Limb (tissue), 2 donors: ENCODE results near the gene PIMREG.
A peak's percentile ranks its signal among the peaks of the same experiment; 100 is the strongest.

ENCODE experiments used
- DNase-seq, 2 donors: peaks; one replicate each; pipeline ENCODE4 v3.0.0-alpha.2; 2016; ENCODE audit errors: extremely low spot score in 2 of 2

The PIMREG gene

GRCh38 chr17:6461246-6461645 lies 17.0 kb downstream of the PIMREG start:
- no peak for DNase-seq

- DNase-seq: no peak
These were observed 17.7 kb downstream of the PIMREG start for GRCh38 chr17:6461792-6462524.

- DNase-seq: no peak
These were observed 18.4 kb downstream of the PIMREG start for GRCh38 chr17:6462692-6463091.

GRCh38 chr17:6463616-6464445 lies 19.6 kb downstream of the PIMREG start:
- no peak for DNase-seq

DNA sequence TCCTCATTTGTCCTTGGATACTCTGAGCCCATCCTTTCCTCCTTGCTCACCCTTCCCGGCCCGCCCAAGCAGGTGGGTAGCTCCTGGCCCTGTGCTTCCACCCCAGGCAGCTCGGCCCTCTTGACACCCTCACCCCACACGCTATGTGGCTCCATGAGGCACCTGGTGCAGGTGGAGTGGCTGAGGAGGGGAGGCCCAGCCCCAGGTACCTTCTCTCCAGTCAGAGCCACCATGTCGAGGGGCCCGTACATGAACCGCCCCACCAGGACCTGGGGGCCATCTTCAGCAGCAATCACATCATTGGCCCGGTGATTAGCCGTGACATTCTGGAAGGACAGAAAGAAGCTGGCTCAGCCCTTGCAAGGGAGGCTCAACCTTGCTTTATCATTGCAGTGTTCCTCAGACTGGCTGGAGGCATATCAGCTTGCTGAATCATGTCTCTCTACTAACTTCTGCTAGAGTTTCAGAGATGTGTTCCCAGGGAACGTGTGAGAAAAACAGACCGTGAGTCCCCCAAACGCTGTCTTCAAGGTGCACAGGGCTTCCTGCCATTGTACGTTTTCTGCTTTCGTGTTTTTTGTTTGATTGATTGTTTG lies 20.3 kb downstream of the PIMREG start:
- no peak for DNase-seq

- no peak for DNase-seq
These were observed 21.1 kb downstream of the PIMREG start for GRCh38 chr17:6465206-6466003.

DNA sequence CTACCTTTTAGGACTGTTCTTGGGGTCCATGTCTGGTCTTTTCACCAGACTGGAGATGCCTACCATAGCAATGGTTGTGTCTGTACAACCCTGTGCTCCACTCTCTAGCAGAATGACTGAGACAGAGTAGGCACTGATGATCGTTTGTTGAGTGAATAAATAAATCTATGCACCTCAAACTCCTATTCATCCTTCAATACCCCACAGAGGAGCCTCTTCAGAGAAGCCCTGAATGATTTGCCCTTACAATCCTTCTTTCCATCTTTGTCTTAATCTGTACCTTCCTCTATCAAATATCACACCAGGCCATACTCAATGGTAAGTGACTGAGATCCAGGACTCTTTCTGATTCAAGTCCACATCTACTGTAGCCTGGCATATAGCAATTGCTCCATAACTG lies 23.3 kb downstream of the PIMREG start:
- no peak for DNase-seq

GRCh38 chr17:6468051-6468790 lies 24.0 kb downstream of the PIMREG start:
- DNase-seq: no peak

DNA sequence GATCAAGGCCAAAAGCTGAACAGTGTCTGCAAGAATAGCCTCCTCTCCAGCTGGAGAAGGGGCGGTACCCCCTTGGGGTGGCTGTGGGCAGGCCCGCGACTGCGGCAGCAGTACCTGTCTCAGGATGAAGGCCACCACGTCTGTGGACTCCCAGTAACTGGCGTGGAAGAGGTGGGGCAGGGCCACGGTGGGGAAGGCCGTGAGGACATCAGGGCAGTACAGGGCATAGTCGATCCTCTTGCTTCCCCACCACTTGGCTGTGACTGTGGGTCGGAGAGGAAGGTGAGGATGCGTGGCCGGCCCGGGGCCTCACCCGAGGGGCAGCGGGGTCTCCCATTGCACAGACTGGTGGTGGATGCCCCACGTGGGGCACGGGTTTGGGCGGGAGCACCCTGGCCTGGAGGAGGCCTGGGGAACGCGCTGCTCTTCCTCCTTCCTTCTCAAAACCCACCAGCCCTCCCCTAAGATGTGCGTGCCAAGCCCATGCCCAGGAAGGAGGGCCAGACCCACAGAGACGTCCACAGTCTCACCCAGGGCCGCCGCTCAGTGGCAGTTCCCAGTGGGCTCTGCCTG lies 26.0 kb downstream of the PIMREG start:
- no peak for DNase-seq

GRCh38 chr17:6470751-6471521 lies 26.7 kb downstream of the PIMREG start:
- no peak for DNase-seq

GRCh38 chr17:6471531-6472465 lies 27.5 kb downstream of the PIMREG start:
- DNase-seq: no peak

DNA sequence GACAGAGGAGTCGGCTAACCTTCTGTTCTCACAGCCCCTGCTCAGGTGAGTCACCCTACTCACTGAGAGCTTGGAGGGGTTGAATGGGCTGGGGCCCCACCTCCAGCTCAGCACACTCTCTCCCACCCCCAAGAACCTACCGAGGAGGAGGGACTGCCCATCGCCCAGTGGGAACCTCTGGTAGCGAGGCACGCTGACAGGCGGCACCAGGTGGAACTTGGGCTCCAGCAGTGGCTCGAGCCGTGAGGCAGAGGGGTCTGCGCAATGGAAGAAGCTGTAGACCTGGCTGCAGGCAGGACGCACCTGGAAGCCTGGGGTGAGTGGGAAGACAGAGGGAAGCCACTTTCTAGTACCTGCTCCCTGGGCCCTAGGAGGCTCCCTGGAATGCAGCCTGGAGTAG lies 28.3 kb downstream of the PIMREG start:
- DNase-seq: no peak

DNA sequence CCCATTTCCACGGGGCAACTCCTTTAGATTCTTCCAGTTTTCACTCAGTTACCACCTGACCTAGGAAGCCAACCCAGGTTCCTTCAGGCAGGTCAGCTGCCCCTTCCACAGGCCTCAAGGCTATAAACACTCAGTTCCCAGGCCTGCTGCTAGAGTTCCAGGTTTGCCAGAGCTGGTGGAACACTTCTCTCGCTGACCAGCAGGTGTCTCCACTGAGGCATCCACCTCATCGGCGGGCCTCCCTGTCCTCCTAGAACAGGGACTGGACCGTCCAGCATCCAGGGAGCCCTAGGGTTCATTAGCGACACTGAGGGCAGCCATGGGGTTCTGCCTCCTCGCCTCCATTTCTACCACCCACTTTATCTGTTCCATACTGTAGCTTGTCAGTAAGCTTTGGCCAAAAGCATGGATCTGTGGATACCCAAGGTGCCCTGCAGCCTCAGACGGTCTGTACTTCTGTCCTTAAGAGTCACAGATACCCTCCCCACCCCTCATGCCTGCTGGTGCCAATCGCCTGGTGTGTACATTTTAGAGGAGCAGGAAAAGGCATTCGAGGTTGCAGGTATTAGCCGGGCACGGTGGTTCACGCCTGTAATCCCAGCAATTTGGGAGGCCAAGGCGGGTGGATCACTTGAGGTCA lies 29.0 kb downstream of the PIMREG start:
- DNase-seq: peak; percentile 66 to 85

DNA sequence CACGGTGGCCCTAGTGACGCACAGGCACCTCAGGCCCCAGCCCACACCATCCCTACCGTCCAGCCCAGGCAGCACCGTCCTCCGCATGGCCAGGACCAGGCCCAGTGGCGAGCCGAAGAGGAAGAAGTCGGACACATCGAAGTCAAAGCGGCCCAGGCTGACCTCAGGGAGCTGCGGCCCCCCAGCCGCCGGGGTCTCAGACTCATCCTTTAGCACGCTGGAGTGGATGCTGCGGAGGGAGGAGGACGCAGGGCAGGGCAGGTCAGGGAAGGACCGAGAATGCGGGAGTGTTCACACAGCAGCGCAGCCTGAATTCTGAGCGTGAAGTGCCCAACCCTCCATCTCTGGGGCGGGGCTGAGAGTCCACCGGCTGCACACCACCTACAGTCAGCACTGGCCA lies 30.1 kb downstream of the PIMREG start:
- no peak for DNase-seq

DNA sequence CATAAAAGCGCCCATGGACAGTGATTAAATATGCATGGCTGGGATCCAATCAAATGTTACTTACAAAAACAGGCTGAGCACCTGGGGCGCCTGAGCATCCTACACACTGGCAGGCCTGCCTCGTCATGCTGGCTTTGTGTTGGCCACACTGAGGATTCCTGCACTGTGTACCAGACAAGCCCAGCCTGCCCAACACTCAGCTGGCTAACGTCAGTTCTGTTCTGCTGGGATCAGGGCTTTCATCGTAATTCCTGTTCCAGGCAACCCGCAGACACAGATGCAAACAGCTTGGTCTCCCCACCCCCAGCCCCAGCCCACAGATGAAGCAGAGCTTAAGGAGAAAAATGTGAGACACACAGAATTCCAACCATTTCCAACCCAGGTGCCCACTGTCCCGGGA lies 30.7 kb downstream of the PIMREG start:
- no peak for DNase-seq

DNA sequence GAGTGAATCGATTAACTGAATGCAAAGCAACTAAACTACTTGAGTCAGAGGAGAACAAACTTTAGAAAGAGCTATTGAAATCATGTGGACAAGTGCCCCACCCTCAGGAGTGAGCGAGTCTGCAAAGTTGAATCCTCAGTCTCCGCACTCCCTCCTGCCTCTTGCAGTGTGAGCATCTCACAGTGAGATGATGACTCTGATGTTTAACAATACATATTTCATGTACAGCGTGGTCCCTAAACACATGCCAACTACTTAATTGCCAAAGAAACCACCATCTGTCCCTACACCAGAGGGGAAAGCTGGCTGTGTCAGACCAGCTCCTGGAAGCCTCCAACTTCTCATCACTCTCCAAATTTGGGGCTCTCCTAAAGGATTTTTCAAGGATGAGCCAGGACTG lies 31.2 kb downstream of the PIMREG start:
- no peak for DNase-seq

GRCh38 chr17:6476076-6476809 lies 32.0 kb downstream of the PIMREG start:
- DNase-seq: no peak

DNA sequence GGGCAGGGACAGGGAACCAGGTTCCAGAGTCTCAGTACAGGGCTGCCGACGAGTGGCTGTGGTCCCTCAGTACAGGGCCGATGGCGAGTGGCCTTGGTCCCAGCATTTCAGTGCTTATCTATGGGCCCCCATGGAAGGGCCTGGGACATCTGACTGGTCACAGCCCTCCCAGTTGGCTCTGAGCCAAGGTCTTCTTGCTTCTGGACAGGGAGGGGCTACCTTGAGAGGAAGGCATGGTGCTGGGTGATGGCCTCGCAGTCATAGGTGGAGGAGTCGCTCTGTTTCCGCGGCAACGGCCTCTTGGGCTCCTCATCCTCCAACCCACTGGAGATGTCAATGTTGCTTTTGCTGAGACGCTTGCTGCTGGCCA lies 32.5 kb downstream of the PIMREG start:
- no peak for DNase-seq
